ENCODE results near the gene HSD11B2. TPM values are rescaled to one million over a fixed set of nuclear protein-coding genes. Genes with fewer than 3 reads are reported as not detected.

HSD11B2 gene
- 20.6 and 23.3 TPM in 2 replicates for polyA plus RNA-seq (2013)

DNA sequence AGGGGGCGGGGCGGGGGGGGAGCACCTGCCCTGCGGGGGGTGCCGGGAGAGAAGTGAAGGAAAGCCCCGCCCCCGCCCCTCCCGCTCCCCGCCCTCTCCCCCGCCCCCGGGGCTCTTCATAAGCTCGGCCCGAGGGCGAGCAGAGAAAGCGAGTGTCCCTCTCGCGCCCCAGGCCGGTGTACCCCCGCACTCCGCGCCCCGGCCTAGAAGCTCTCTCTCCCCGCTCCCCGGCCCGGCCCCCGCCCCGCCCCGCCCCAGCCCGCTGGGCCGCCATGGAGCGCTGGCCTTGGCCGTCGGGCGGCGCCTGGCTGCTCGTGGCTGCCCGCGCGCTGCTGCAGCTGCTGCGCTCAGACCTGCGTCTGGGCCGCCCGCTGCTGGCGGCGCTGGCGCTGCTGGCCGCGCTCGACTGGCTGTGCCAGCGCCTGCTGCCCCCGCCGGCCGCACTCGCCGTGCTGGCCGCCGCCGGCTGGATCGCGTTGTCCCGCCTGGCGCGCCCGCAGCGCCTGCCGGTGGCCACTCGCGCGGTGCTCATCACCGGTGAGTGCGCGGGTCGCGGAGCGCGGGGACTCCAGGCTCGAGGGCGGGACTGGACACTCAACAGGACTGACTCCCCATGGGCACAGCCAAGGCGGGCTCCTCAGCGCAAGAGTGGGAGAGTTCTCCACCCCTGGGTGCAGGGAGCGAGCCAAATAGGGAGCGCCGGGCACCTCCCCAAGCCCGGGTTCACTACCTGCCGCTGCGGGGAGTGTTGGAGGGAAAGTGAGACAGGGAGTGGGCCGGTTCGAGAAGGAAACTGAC, at the start of gene HSD11B2:
Gene HSD11B2, plus strand, starts transcription at position 145 of the 798 bp plus-strand sequence. Its CDS starts 128 bp downstream, at position 273.
- peaks cover 7% of the 10 kb centered on the region in 2 experiments for H3K36me3 ChIP-seq (ENCODE audit: control insufficient read depth in 1 of 2, insufficient read depth in 2 of 2, low read length in 2 of 2)
- H3K14ac ChIP-seq (ENCODE audit: low read length), result peak within 1 kb of the TSS; percentile 13
- peak; percentile 72 to 74 for DNase-seq
- no CpG with 5 or more reads among the region's 87 CpGs for WGBS (ENCODE audit: extremely low coverage, insufficient coverage, insufficient read length)
- H2BK12ac ChIP-seq (ENCODE audit: low read length), result no peak within 1 kb of the TSS
- peaks cover 28% of the 10 kb centered on the region for H3K27me3 ChIP-seq (ENCODE audit: insufficient read depth, low read length)
- H3K27ac ChIP-seq (ENCODE audit: low read depth, low read length), result peak within 1 kb of the TSS; percentile 3
- H2AFZ ChIP-seq (ENCODE audit: insufficient read depth, low read length, poor library complexity), result peak within 1 kb of the TSS; percentile 50
- no peak within 1 kb of the TSS for H3K18ac ChIP-seq (ENCODE audit: low read length)
- no peak within 1 kb of the TSS for H4K8ac ChIP-seq (ENCODE audit: low read depth, low read length)
- H3K79me1 ChIP-seq (ENCODE audit: low read length), result no peaks in the 10 kb centered on the region
- peaks cover 4% of the 10 kb centered on the region for H3K9me3 ChIP-seq (ENCODE audit: insufficient read depth, low read depth, low read length)
- H3K23ac ChIP-seq (ENCODE audit: low read length), result no peak within 1 kb of the TSS
- H3K79me2 ChIP-seq (ENCODE audit: control insufficient read depth, insufficient read depth, low read length, poor library complexity), result no peaks in the 10 kb centered on the region
- peak within 1 kb of the TSS; percentile 62 for H3K4me3 ChIP-seq (ENCODE audit: low read depth, low read length)
- no peak within 1 kb of the TSS for H4K91ac ChIP-seq (ENCODE audit: low read depth, low read length)
- peaks cover 9 to 16% of the 10 kb centered on the region in 2 experiments for H3K4me1 ChIP-seq (ENCODE audit: control insufficient read depth in 1 of 2, insufficient read depth in 2 of 2, low read length in 2 of 2)
- no peak within 1 kb of the TSS for H3K9ac ChIP-seq (ENCODE audit: low read length)
- H3K4ac ChIP-seq (ENCODE audit: low read depth, low read length), result no peak within 1 kb of the TSS
- H3K4me2 ChIP-seq (ENCODE audit: low read length), result peak within 1 kb of the TSS; percentile 81
- H2BK5ac ChIP-seq (ENCODE audit: low read depth, low read length, poor library complexity), result no peak within 1 kb of the TSS
- H2BK120ac ChIP-seq (ENCODE audit: insufficient read depth, low read length, poor library complexity), result no peak within 1 kb of the TSS
- no peak within 1 kb of the TSS for H2AK5ac ChIP-seq (ENCODE audit: low read length)
- no peak within 1 kb of the TSS for H4K12ac ChIP-seq (ENCODE audit: low read depth, low read length)

DNA sequence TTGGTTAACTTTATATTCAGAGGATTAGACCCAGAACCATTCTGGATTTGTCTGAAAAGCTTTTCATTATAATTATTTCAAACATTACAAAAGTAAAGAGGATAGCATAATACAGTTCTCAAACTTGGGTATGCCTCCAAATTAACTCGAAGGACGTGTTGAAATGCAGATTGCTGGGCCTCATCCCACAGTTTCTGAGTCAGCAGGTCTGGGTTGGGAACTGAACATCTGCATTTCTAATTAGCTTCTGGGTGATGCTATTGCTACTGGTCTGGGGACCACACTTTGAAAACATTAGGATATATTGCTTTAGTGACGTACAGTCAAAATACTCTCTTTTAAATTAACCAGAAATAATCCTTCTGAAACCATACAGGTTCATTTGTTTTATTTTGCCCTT, 47.6 kb upstream of the HSD11B2 start:
- H3K27me3 ChIP-seq (ENCODE audit: insufficient read depth, low read length), result no peaks in the 10 kb centered on the region
- H3K14ac ChIP-seq (ENCODE audit: low read length), result no peak overlapping the region
- H3K23ac ChIP-seq (ENCODE audit: low read length), result no peak overlapping the region
- H3K4me2 ChIP-seq (ENCODE audit: low read length), result no peak overlapping the region
- H3K79me2 ChIP-seq (ENCODE audit: control insufficient read depth, insufficient read depth, low read length, poor library complexity), result no peaks in the 10 kb centered on the region
- no peak overlapping the region for H3K18ac ChIP-seq (ENCODE audit: low read length)
- H2AK5ac ChIP-seq (ENCODE audit: low read length), result no peak overlapping the region
- no peak overlapping the region for H4K8ac ChIP-seq (ENCODE audit: low read depth, low read length)
- no CpG with 5 or more reads among the region's 3 CpGs for WGBS (ENCODE audit: extremely low coverage, insufficient coverage, insufficient read length)
- H2BK120ac ChIP-seq (ENCODE audit: insufficient read depth, low read length, poor library complexity), result no peak overlapping the region
- no peak overlapping the region for H3K9ac ChIP-seq (ENCODE audit: low read length)
- no peak overlapping the region for H2AFZ ChIP-seq (ENCODE audit: insufficient read depth, low read length, poor library complexity)
- no peak overlapping the region for H2BK5ac ChIP-seq (ENCODE audit: low read depth, low read length, poor library complexity)
- H4K12ac ChIP-seq (ENCODE audit: low read depth, low read length), result no peak overlapping the region
- H3K4me1 ChIP-seq (ENCODE audit: control insufficient read depth in 1 of 2, insufficient read depth in 2 of 2, low read length in 2 of 2), result no peaks in the 10 kb centered on the region
- peaks cover 2% of the 10 kb centered on the region for H3K9me3 ChIP-seq (ENCODE audit: insufficient read depth, low read depth, low read length)
- no peak for DNase-seq
- H3K4me3 ChIP-seq (ENCODE audit: low read depth, low read length), result no peak overlapping the region
- H3K79me1 ChIP-seq (ENCODE audit: low read length), result no peaks in the 10 kb centered on the region
- H3K27ac ChIP-seq (ENCODE audit: low read depth, low read length), result no peak overlapping the region
- no peaks in the 10 kb centered on the region for H3K36me3 ChIP-seq (ENCODE audit: control insufficient read depth in 1 of 2, insufficient read depth in 2 of 2, low read length in 2 of 2)
- H3K4ac ChIP-seq (ENCODE audit: low read depth, low read length), result no peak overlapping the region
- H2BK12ac ChIP-seq (ENCODE audit: low read length), result no peak overlapping the region
- no peak overlapping the region for H4K91ac ChIP-seq (ENCODE audit: low read depth, low read length)

DNA sequence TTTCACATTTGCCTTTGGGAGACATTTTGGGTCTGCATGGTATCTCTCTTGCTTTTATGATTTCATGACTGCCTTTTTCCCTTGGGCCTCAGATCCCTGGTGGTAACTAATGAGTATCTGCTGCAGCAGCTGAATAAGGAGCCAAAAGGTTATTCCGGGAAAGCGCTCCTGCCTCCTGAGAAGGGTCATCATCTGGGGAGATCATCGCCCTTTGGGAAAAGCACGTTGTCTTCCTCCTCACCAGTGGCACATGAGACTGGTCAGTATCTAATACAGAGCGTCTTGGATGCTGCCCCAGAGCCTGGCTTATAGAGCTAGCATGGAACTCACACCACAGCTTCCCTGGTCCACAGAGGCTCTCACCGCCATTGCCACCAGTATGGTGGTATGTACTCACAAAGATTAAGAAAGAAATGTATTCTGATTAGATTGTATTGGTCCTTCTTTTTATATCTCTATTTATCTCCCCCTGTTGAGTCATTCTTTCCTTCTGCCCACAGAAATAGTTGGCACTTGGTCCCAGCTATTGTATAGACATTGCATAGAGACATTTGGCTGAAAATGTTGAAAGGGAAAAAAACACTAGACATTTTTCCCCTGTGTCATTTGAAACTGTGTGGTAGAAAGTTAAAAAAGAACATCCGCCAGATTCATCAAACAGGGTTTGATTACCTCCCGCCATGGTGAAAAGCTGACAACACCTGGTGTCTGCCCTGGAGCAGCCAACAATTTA, 46.0 kb upstream of the HSD11B2 start:
- H3K14ac ChIP-seq (ENCODE audit: low read length), result no peak overlapping the region
- no peak for DNase-seq
- no peak overlapping the region for H4K91ac ChIP-seq (ENCODE audit: low read depth, low read length)
- no peak overlapping the region for H3K27ac ChIP-seq (ENCODE audit: low read depth, low read length)
- no peak overlapping the region for H2AFZ ChIP-seq (ENCODE audit: insufficient read depth, low read length, poor library complexity)
- no peak overlapping the region for H3K9ac ChIP-seq (ENCODE audit: low read length)
- peaks cover 2% of the 10 kb centered on the region for H3K9me3 ChIP-seq (ENCODE audit: insufficient read depth, low read depth, low read length)
- H3K4me3 ChIP-seq (ENCODE audit: low read depth, low read length), result no peak overlapping the region
- H3K79me2 ChIP-seq (ENCODE audit: control insufficient read depth, insufficient read depth, low read length, poor library complexity), result no peaks in the 10 kb centered on the region
- H3K36me3 ChIP-seq (ENCODE audit: control insufficient read depth in 1 of 2, insufficient read depth in 2 of 2, low read length in 2 of 2), result no peaks in the 10 kb centered on the region
- H2BK5ac ChIP-seq (ENCODE audit: low read depth, low read length, poor library complexity), result no peak overlapping the region
- no peak overlapping the region for H3K23ac ChIP-seq (ENCODE audit: low read length)
- no peak overlapping the region for H4K8ac ChIP-seq (ENCODE audit: low read depth, low read length)
- no peaks in the 10 kb centered on the region for H3K79me1 ChIP-seq (ENCODE audit: low read length)
- H4K12ac ChIP-seq (ENCODE audit: low read depth, low read length), result no peak overlapping the region
- no peak overlapping the region for H2AK5ac ChIP-seq (ENCODE audit: low read length)
- WGBS (ENCODE audit: extremely low coverage, insufficient coverage, insufficient read length), result no CpG with 5 or more reads among the region's 8 CpGs
- H3K4me2 ChIP-seq (ENCODE audit: low read length), result no peak overlapping the region
- H2BK12ac ChIP-seq (ENCODE audit: low read length), result no peak overlapping the region
- H2BK120ac ChIP-seq (ENCODE audit: insufficient read depth, low read length, poor library complexity), result no peak overlapping the region
- no peaks in the 10 kb centered on the region for H3K27me3 ChIP-seq (ENCODE audit: insufficient read depth, low read length)
- no peak overlapping the region for H3K4ac ChIP-seq (ENCODE audit: low read depth, low read length)
- no peaks in the 10 kb centered on the region for H3K4me1 ChIP-seq (ENCODE audit: control insufficient read depth in 1 of 2, insufficient read depth in 2 of 2, low read length in 2 of 2)
- no peak overlapping the region for H3K18ac ChIP-seq (ENCODE audit: low read length)

DNA sequence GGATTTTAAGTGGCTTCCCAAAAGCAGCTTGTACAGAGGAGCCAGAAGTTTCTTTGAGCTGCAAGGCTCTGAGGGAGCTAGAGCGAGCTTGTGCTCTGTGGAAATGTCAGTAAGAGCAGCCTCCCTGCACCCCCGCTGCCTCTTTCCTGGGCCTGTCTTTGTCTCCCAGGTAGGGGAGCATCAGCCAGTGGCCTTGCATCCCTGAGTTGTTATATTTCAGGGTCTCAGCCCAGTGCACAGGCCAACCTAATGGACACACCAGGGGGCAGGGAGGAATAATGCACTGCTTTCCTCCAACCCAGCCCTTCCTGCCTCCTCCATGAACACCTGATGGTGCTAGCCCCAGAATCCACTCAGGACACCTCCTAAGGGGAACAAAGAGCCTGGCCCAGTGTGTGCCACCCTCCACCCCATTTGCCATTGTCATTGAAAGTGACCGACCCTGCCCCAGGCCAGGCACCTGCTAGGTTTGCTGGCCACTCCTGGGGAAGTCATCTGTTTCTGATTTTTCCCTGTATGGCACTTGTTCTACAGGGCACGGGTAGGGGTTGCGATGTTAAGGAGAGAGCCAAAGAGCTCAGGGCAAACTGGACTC, 44.0 kb upstream of the HSD11B2 start:
- Histone ChIP-seq H3K79me1 (ENCODE audit: low read length) (no peaks in the 10 kb centered on the region), H3K18ac (ENCODE audit: low read length) (no peak overlapping the region), H2BK120ac (ENCODE audit: insufficient read depth, low read length, poor library complexity) (no peak overlapping the region), H3K79me2 (ENCODE audit: control insufficient read depth, insufficient read depth, low read length, poor library complexity) (no peaks in the 10 kb centered on the region), H4K91ac (ENCODE audit: low read depth, low read length) (no peak overlapping the region), H3K14ac (ENCODE audit: low read length) (no peak overlapping the region), H4K8ac (ENCODE audit: low read depth, low read length) (no peak overlapping the region), H3K4ac (ENCODE audit: low read depth, low read length) (no peak overlapping the region), H3K9ac (ENCODE audit: low read length) (no peak overlapping the region), H3K4me3 (ENCODE audit: low read depth, low read length) (no peak overlapping the region), H3K4me1 (ENCODE audit: control insufficient read depth in 1 of 2, insufficient read depth in 2 of 2, low read length in 2 of 2) (no peaks in the 10 kb centered on the region), H2BK12ac (ENCODE audit: low read length) (no peak overlapping the region), H3K36me3 (ENCODE audit: control insufficient read depth in 1 of 2, insufficient read depth in 2 of 2, low read length in 2 of 2) (no peaks in the 10 kb centered on the region), H2AK5ac (ENCODE audit: low read length) (no peak overlapping the region), H3K9me3 (ENCODE audit: insufficient read depth, low read depth, low read length) (peaks cover 2% of the 10 kb centered on the region), H3K23ac (ENCODE audit: low read length) (no peak overlapping the region), H3K27me3 (ENCODE audit: insufficient read depth, low read length) (no peaks in the 10 kb centered on the region), H3K4me2 (ENCODE audit: low read length) (no peak overlapping the region), H2BK5ac (ENCODE audit: low read depth, low read length, poor library complexity) (no peak overlapping the region), H4K12ac (ENCODE audit: low read depth, low read length) (no peak overlapping the region), H2AFZ (ENCODE audit: insufficient read depth, low read length, poor library complexity) (no peak overlapping the region), H3K27ac (ENCODE audit: low read depth, low read length) (no peak overlapping the region)
- DNase-seq, result no peak
- WGBS (ENCODE audit: extremely low coverage, insufficient coverage, insufficient read length), result no CpG with 5 or more reads among the region's 5 CpGs

Data from trophoblast cell (in vitro differentiated cells and primary cell).